DLD1 (cell line): ENCODE measurements around the gene PES1.
"Not testable (repeated sequence)": the region's sequence is repeated elsewhere in the genome, so short reads cannot be mapped to it uniquely, and the experiment has no call there.

Experiments
- in situ Hi-C: cut with HindIII; loops from 2 replicates; pipeline ENCODE4 v1.10.0; 2017; ENCODE audit warnings: low sequenced_read_pairs

The PES1 gene

DNA sequence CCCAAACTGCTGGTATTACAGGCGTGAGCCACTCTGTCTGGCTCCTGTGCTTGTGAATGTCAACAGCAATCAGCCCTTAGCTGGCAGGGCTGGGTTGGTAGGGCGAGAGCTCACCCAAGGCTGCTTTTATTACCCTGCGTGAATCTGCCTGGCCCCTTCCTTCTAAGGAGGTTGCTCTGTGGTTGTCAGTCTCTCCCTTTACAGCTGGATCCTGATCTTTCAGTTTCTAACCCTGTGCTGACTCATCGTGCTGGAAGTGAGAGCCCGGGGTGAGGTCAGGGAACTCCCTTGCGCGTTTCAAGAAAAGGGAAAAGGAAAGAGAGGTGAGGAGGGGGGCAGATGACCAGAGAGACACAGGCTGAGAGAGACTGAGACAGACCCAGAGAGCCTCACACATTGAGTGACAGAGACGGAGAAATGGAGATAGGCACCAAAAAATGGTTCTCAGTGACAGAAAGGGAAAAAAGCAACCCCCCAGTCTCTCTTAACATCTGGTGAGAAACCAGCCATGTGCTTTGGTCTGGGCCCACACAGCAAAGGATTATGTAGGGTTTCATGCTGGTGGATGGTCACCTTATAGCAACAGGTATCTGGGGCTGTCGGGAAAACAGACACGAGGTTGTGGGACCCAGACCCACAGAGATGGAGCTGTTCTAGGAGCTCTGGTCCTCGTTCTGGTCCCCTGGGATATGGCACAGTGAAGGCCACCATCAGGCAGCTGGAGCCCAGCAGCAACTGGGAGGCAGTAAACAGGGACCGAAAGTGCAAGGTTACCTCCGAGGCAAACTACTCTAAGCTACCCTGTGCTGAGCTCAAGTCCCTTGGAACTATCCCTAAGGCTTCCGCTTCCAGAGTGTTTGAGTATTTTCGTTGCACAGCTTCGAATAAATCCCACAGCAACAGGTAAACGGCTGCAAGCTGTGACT, 17.8 kb upstream of the PES1 start:
- in situ Hi-C loops: no loop called here

GRCh38 chr22:30607939-30608338, 16.2 kb upstream of the PES1 start:
- in situ Hi-C loops: no loop called here

DNA sequence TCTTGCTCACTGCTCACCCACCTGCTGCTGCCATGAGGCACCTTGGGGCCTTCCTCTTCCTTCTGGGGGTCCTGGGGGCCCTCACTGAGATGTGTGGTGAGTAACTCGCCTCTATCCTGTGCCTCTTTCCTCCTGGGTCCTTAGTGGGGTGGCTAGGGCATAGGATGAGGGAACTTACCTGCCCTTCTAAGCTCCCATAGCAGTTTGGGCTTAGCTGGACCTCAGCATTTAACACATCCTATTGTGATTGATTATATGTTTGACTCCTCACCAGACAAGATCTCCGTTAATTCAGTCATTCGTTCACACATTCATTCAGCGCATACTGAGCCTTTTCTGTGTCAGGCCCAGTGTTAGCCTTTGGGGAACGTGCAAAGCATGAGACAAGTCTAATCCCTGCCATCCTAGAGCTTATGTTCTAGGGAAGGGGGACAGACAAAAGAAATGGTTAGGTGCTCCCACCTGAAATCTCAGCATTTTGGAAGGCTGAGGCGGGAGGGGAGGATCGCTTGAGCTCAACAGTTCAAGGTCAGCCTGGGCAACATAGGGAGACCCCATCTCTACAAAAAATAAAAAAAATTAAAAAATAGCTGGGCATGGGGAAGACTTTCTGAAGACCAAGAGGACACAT, 15.7 kb upstream of the PES1 start:
- in situ Hi-C loops: no loop called here

GRCh38 chr22:30606455-30607299, 15.0 kb upstream of the PES1 start, which contains the start of gene TCN2:
TCN2 (plus strand) TSS chr22:30607174; CDS start chr22:30607332, 158 bp downstream.
- in situ Hi-C loops: no loop called here

DNA sequence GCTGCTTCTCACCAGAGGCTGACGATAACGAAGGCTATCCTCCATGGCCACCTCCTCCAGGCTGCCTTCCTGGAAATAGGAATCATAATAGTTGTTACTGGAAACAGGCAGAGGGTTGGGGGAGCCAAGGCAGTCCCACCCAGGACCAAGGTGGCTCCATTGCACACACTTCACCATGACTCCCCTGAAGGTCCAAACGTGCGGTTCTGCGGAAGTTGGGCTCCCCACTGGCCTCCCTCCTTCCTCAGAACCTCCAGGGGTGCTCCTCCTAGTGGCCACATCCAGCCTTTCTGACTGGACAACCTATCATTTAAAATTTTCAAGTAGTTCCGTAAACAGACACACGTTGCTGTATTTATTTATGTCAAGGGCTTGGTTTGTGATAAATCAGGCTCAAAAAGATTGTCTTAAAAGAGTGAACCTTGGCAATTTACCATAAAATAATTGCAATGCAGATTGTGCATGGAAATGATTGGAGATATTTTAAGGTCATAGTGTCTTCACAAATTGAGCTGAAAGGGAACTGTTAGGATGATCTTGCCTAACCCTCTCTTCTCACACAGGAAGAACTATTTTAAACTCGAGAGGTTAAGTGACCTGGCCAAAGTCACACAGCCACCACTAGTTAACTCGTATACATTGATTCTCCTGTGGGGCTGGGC, 13.9 kb upstream of the PES1 start:
- in situ Hi-C loops: no loop called here

- in situ Hi-C loops: no loop called here
Observed at GRCh38 chr22:30604723-30605122, 13.0 kb upstream of the PES1 start.

GRCh38 chr22:30603801-30604200, 12.1 kb upstream of the PES1 start:
- in situ Hi-C loops: no loop called here

DNA sequence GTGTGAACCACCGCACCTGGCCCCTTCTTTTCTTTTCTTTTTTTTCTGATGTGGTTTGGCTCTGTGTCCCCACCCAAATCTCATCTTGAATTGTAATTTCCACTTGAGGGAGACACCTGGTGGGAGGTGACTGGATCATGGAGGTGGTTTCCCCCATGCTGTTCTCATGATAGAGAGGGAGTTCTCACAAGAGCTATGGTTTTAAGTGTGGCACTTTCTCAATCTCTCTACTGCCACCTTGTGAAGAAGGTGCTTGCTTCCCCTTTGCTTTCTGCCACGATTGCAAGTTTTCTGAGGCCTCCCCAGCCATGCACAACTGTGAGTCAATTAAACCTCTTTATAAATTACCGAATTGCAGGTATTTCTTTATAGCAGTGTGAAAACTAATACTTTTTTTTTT, 10.3 kb upstream of the PES1 start:
- in situ Hi-C loops: no loop called here

DNA sequence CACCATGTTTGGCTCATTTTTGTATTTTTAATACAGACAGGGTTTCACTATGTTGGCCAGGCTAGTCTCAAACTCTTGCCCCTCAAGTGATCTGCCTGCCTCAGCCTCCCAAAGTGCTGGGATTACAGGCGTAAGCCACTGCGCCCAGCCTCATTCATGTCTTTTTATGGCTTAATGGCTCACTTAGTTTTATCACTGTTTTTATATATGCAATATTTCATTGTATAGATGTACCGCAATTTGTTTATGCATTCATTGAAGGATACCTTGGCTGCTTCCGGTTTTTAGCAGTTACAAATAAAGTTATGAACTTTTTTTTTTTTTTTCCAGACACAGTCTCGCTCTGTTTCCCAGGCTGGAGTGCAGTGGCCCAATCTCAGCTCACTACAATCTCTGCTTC, 9.8 kb upstream of the PES1 start:
- in situ Hi-C loops: no loop called here

- in situ Hi-C loops: no loop called here
Observed at GRCh38 chr22:30600921-30601320, 9.2 kb upstream of the PES1 start.

DNA sequence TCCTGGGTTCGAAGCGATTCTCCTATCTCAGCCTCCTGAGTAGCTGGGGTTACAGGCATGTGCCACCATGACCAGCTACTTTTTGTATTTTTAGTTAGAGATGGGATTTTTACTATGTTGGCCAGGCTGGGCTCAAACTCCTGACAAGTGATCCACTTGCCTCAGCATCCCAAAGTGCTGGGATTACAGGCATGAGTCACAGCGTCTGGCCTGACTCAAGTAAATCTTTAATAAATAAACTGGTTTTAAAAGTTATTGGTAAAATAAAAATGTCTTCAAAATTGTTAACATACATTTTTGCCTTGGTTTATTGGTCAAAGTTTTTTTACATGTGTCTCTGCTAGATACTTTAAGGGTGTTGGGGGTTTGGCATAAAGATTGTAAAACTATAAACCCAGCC, 7.3 kb upstream of the PES1 start:
- in situ Hi-C loops: no loop called here

- in situ Hi-C loops: no loop called here
Observed at GRCh38 chr22:30596886-30597285, 5.2 kb upstream of the PES1 start.

DNA sequence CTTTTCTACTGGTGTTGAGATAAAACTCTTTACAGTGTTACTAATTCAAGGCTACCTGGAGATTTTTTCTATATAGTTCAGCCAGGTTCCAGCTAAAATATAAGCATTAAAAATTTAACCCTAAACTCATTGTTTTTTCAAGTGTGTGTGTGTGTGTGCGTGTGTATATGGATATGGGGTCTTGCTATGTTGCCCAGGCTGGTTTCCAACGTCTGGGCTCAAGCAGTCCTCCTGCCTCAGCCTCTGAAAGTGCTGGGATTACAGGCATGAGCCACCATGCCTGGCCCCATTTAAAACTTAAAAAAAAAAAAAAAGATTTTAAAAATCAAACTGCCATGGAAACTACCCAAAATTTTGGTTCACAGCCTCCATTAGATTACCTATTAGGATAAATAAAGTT, 4.5 kb upstream of the PES1 start:
- in situ Hi-C loops: no loop called here

- in situ Hi-C loops: not testable (repeated sequence)
Observed at GRCh38 chr22:30592360-30592713, 627 bp upstream of the PES1 start.

GRCh38 chr22:30591191-30591587, 521 bp downstream of the PES1 start:
- in situ Hi-C loops: no loop called here

- in situ Hi-C loops: no loop called here
Observed at GRCh38 chr22:30586414-30586813, 5.3 kb downstream of the PES1 start.

DNA sequence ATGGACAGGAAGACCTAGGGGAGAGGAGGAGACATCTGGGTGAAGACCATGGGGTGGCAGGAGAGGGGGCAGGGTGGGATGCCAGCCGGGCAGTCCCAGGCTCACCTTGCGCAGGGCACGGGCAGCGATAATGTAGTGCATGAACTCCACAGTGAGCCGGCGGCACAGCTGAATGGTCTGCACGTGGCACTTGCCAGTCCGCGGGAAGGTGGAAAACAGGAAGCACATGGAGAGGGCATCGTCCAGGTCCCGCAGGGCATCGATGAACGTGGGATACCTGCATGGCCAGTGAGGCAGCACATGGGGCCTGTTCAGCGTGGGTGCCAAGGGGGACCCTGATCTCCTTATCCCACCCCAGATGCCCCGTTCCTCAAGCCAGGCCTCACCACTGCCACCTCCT, 7.3 kb downstream of the PES1 start:
- in situ Hi-C loops: no loop called here

DNA sequence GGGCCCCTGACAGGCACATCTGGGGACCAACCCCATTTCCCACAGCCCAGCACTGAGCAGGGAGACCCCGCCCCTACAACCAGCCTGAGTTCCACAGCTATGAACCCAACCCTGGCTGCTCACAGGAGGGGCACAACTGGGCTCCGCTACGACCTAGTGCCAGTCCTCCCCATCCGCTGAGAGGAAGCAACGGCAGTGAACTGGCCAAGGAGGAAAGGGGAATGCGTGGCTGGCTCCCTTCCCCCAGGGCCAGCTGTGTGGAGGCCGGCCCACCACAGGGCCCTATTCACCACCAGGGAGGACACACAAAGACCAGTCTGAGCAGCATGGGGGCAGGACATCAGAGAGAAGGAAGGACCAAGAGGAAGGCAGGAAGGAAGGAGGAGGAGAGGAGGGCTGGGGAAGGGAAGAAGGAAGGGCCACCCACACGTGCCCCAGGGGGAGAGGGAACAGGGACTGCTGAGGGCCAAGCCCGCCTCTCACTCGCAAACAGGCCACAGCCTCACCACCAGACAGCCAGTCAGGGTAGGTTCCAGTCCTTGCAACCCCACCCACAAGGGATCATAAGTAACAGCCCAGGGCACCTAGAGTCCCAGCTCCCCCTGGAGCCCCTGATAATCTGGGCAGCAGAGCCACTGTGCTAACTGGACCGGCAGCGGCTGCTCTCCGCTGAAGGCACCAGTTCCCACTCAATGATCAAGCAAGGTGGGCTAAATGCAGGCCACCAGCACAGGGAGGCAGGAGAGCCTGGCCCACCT, 8.7 kb downstream of the PES1 start:
- in situ Hi-C loops: no loop called here

GRCh38 chr22:30582051-30582450, 9.7 kb downstream of the PES1 start:
- in situ Hi-C loops: no loop called here

DNA sequence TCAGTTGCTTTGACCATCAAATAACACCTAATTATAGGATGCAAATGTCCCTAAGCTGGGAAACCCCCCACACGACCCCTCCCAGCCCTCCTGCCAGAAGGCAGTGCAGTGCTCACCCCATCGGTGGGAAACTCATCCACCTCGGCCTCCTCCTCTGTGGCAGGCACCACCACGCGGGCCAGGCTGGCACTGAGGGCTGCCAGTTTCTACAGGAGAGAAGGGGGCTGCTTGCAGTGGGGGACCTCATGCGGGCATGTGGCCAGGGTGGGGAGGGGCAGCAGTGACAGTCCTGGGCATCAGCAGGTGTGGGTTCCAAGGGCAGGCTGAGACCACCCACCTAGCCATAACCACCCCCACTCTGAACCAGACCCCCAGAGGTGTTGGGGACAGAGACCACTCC, 10.8 kb downstream of the PES1 start:
- in situ Hi-C loops: no loop called here
